H9 (cell line): ENCODE results near the gene PABPN1. TPM values are rescaled to one million over a fixed set of nuclear protein-coding genes. Genes with fewer than 3 reads are reported as not detected.

Source experiments
- DNase-seq: peaks from one replicate; pipeline ENCODE4 v3.0.0-alpha.2; 2017
- H2AFZ ChIP-seq: one replicate; pipeline ENCODE4 v1.6.1; 2013; ENCODE audit warnings: mild to moderate bottlenecking, low read length, control low read depth, moderate library complexity
- H2AK5ac ChIP-seq: 2 replicates; pipeline ENCODE4 v1.6.1; 2013; ENCODE audit warnings: low read length, control low read depth, mixed read lengths; ENCODE audit not compliant: insufficient read length
- H2BK120ac ChIP-seq: one replicate; pipeline ENCODE4 v1.6.1; 2013; ENCODE audit warnings: low read depth, mild to moderate bottlenecking, low read length, control low read depth, inconsistent platforms; ENCODE audit not compliant: poor library complexity, severe bottlenecking
- H2BK12ac ChIP-seq: 2 replicates; pipeline ENCODE4 v1.6.1; 2013; ENCODE audit warnings: low read length, control low read depth, mixed read lengths, low read depth; ENCODE audit not compliant: insufficient read length
- H2BK15ac ChIP-seq: 2 replicates; pipeline ENCODE4 v1.6.1; 2013; ENCODE audit warnings: low read depth, low read length, control low read depth
- H2BK20ac ChIP-seq: one replicate; pipeline ENCODE4 v1.6.1; 2013; ENCODE audit warnings: low read depth, mild to moderate bottlenecking, low read length, control low read depth, inconsistent platforms; ENCODE audit not compliant: poor library complexity, severe bottlenecking
- H2BK5ac ChIP-seq: 2 replicates; pipeline ENCODE4 v1.6.1; 2013; ENCODE audit warnings: low read length, control low read depth, mixed read lengths; ENCODE audit not compliant: insufficient read length
- H3K14ac ChIP-seq: 2 replicates; pipeline ENCODE4 v1.6.1; 2013; ENCODE audit warnings: low read length, control low read depth; ENCODE audit not compliant: insufficient read depth
- H3K18ac ChIP-seq: 2 replicates; pipeline ENCODE4 v1.6.1; 2013; ENCODE audit warnings: low read depth, mild to moderate bottlenecking, mixed read lengths, low read length, control low read depth; ENCODE audit not compliant: insufficient read length
- H3K23ac ChIP-seq: 2 replicates; pipeline ENCODE4 v1.6.1; 2013; ENCODE audit warnings: low read length, control low read depth, mixed read lengths, low read depth; ENCODE audit not compliant: insufficient read length
- H3K23me2 ChIP-seq: 2 replicates; pipeline ENCODE4 v1.6.1; 2013; ENCODE audit warnings: low read depth, mild to moderate bottlenecking, mixed read lengths, low read length, control low read depth; ENCODE audit not compliant: insufficient read length, poor library complexity, severe bottlenecking
- H3K27ac ChIP-seq: 2 replicates; pipeline ENCODE4 v1.5.1; 2013; ENCODE audit warnings: low read length, control low read depth, mixed read lengths, low read depth; ENCODE audit not compliant: insufficient read length
- H3K27me3 ChIP-seq: 2 replicates; pipeline ENCODE4 v1.6.1; 2013; ENCODE audit warnings: low read length, control low read depth, inconsistent platforms; ENCODE audit not compliant: insufficient read depth
- H3K4ac ChIP-seq: 2 replicates; pipeline ENCODE4 v1.6.1; 2013; ENCODE audit warnings: low read depth, mild to moderate bottlenecking, control low read depth, inconsistent platforms, low read length, moderate library complexity
- H3K4me1 ChIP-seq: 2 replicates; pipeline ENCODE4 v1.6.1; 2013; ENCODE audit warnings: low read length, control low read depth, inconsistent platforms; ENCODE audit not compliant: insufficient read depth
- H3K4me2 ChIP-seq: 2 replicates; pipeline ENCODE4 v1.6.1; 2013; ENCODE audit warnings: low read length, control low read depth, mixed read lengths; ENCODE audit not compliant: insufficient read length, insufficient read depth
- H3K56ac ChIP-seq: 2 replicates; pipeline ENCODE4 v1.6.1; 2013; ENCODE audit warnings: low read depth, mild to moderate bottlenecking, mixed read lengths, low read length, control low read depth; ENCODE audit not compliant: insufficient read length
- H3K79me1 ChIP-seq: 2 replicates; pipeline ENCODE4 v1.6.1; 2013; ENCODE audit warnings: low read depth, mild to moderate bottlenecking, moderate library complexity, low read length, control low read depth, inconsistent platforms; ENCODE audit not compliant: insufficient read depth, poor library complexity, severe bottlenecking
- H3K79me2 ChIP-seq: 2 replicates; pipeline ENCODE4 v1.6.1; 2013; ENCODE audit warnings: low read length, control low read depth, inconsistent platforms; ENCODE audit not compliant: insufficient read depth
- H3K9ac ChIP-seq: 2 replicates; pipeline ENCODE4 v1.6.1; 2013; ENCODE audit warnings: low read length, control low read depth, mixed read lengths; ENCODE audit not compliant: insufficient read length; ENCODE audit errors: extremely low read depth
- H3K9me3 ChIP-seq: one replicate; pipeline ENCODE4 v1.6.1; 2013; ENCODE audit warnings: low read depth, low read length, inconsistent platforms; ENCODE audit not compliant: control insufficient read depth
- H3T11ph ChIP-seq: one replicate; pipeline ENCODE4 v1.6.1; 2013; ENCODE audit warnings: mild to moderate bottlenecking, low read length, control low read depth, inconsistent platforms
- H4K20me1 ChIP-seq: one replicate; pipeline ENCODE4 v1.6.1; 2013; ENCODE audit not compliant: control insufficient read depth, insufficient read length, insufficient read depth
- H4K5ac ChIP-seq: 2 replicates; pipeline ENCODE4 v1.6.1; 2013; ENCODE audit warnings: low read depth, mild to moderate bottlenecking, mixed read lengths, low read length, control low read depth; ENCODE audit not compliant: insufficient read length
- H4K8ac ChIP-seq: replicated peaks from 2 replicates; pipeline ENCODE4 v1.6.1; 2013; ENCODE audit warnings: low read length, control low read depth, mixed read lengths, low read depth; ENCODE audit not compliant: insufficient read length
- H4K91ac ChIP-seq: 2 replicates; pipeline ENCODE4 v1.6.1; 2013; ENCODE audit warnings: low read depth, mild to moderate bottlenecking, moderate library complexity, mixed read lengths, low read length, control low read depth; ENCODE audit not compliant: insufficient read length
- H3K27ac Mint-ChIP-seq, 3 experiments: 2 replicates in 2 of 3; 3 replicates in 1 of 3; pipeline ENCODE4 v1.8.0; 2020 to 2021; ENCODE audit warnings: mixed read lengths in 3 of 3, mild to moderate bottlenecking in 1 of 3, moderate library complexity in 1 of 3
- H3K27me3 Mint-ChIP-seq: 2 replicates; pipeline ENCODE4 v1.8.0; 2021; ENCODE audit warnings: low read depth, mild to moderate bottlenecking, moderate library complexity, mixed read lengths
- H3K36me3 Mint-ChIP-seq, 3 experiments: 2 replicates in 2 of 3; 3 replicates in 1 of 3; pipeline ENCODE4 v1.8.0; 2020 to 2021; ENCODE audit warnings: low read depth in 3 of 3, mixed read lengths in 3 of 3; ENCODE audit not compliant: insufficient read depth in 1 of 3
- H3K4me1 Mint-ChIP-seq, 2 experiments: 2 replicates each; pipeline ENCODE4 v1.8.0; 2020; ENCODE audit warnings: mixed read lengths in 2 of 2
- H3K4me3 Mint-ChIP-seq, 2 experiments: 2 replicates in 1 of 2; 3 replicates in 1 of 2; pipeline ENCODE4 v1.8.0; 2020 to 2021; ENCODE audit warnings: mild to moderate bottlenecking in 2 of 2, mixed read lengths in 2 of 2, moderate library complexity in 1 of 2
- H3K9me3 Mint-ChIP-seq, 2 experiments: 2 replicates in 1 of 2; 3 replicates in 1 of 2; pipeline ENCODE4 v1.8.0; 2020; ENCODE audit warnings: mild to moderate bottlenecking in 2 of 2, mixed read lengths in 2 of 2, moderate library complexity in 1 of 2
- WGBS: extraction: QIAGEN DNeasy Blood & Tissue Kit; methylation state at CpG from one replicate; pipeline ENCODE4 v1.1.7; 2013; ENCODE audit warnings: missing lambda C conversion rate, low lambda C conversion rate, mixed read lengths; ENCODE audit not compliant: insufficient read length; ENCODE audit errors: extremely low coverage; 5-methylcytosine and 5-hydroxymethylcytosine counted together
- total RNA-seq: library from RNA; stranded (reverse); gene quantifications from 2 replicates; pipeline ENCODE4 v1.2.1, GENCODE V29; 2021
- TF ChIP-seq, protein P1 (sequence below): fragments of 200-600 bp; sonication (generic); conservative IDR thresholded peaks from 3 replicates; pipeline ENCODE4 v1.8.0; 2021; ENCODE audit warnings: antibody characterized with exemption, mild to moderate bottlenecking

Gene PABPN1
- total RNA-seq, 1 experiment from 2014 or later = 333 TPM

- H3K4me2 ChIP-seq = peak within 1 kb of the TSS; percentile 88
- no peak within 1 kb of the TSS for H4K5ac ChIP-seq
- H3K9ac ChIP-seq = peak within 1 kb of the TSS; percentile 42
- H2BK12ac ChIP-seq = no peak within 1 kb of the TSS
- Mint-ChIP-seq H3K4me1 (peaks cover 21 to 30% of the 10 kb centered on the region in 2 experiments), H3K27ac (peak within 1 kb of the TSS; percentile 74 to 91 (median 78); a peak in 6 of 7 replicates), H3K9me3 (no peaks in the 10 kb centered on the region), H3K27me3 (peaks cover 51% of the 10 kb centered on the region), H3K36me3 (peaks cover 2 to 11% (median 4%) of the 10 kb centered on the region in 3 experiments; a peak in 4 of 7 replicates), H3K4me3 (peak within 1 kb of the TSS; percentile 79 to 92)
- peak; percentile 69 for DNase-seq
- H3K79me2 ChIP-seq = no peaks in the 10 kb centered on the region
- no peak within 1 kb of the TSS for H3K4ac ChIP-seq
- no peak within 1 kb of the TSS for H3K56ac ChIP-seq
- TF ChIP-seq, protein P1, sequence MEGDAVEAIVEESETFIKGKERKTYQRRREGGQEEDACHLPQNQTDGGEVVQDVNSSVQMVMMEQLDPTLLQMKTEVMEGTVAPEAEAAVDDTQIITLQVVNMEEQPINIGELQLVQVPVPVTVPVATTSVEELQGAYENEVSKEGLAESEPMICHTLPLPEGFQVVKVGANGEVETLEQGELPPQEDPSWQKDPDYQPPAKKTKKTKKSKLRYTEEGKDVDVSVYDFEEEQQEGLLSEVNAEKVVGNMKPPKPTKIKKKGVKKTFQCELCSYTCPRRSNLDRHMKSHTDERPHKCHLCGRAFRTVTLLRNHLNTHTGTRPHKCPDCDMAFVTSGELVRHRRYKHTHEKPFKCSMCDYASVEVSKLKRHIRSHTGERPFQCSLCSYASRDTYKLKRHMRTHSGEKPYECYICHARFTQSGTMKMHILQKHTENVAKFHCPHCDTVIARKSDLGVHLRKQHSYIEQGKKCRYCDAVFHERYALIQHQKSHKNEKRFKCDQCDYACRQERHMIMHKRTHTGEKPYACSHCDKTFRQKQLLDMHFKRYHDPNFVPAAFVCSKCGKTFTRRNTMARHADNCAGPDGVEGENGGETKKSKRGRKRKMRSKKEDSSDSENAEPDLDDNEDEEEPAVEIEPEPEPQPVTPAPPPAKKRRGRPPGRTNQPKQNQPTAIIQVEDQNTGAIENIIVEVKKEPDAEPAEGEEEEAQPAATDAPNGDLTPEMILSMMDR = no peak
- no peak within 1 kb of the TSS for H3K14ac ChIP-seq
- H2BK15ac ChIP-seq = no peak within 1 kb of the TSS
- no peak within 1 kb of the TSS for H3K27ac ChIP-seq
- H3K23ac ChIP-seq = no peak within 1 kb of the TSS
- H3K23me2 ChIP-seq = peaks cover 25% of the 10 kb centered on the region
- H2AFZ ChIP-seq = no peak within 1 kb of the TSS
- WGBS = no CpG with 5 or more reads among the region's 81 CpGs
- no peaks in the 10 kb centered on the region for H3K79me1 ChIP-seq
- no peaks in the 10 kb centered on the region for H3K9me3 ChIP-seq
- peak within 1 kb of the TSS; percentile 67 for H3K18ac ChIP-seq
- no peak within 1 kb of the TSS for H2BK20ac ChIP-seq
- no peak within 1 kb of the TSS for H4K8ac ChIP-seq
- no peaks in the 10 kb centered on the region for H3K4me1 ChIP-seq
- H4K20me1 ChIP-seq = no peaks in the 10 kb centered on the region
- no peak within 1 kb of the TSS for H4K91ac ChIP-seq
- no peak within 1 kb of the TSS for H3T11ph ChIP-seq
- H2AK5ac ChIP-seq = no peak within 1 kb of the TSS
- no peak within 1 kb of the TSS for H2BK120ac ChIP-seq
- H2BK5ac ChIP-seq = no peak within 1 kb of the TSS
- peaks cover 2% of the 10 kb centered on the region; the same call in 1 of the 2 replicates for H3K27me3 ChIP-seq
Measured at GRCh38 chr14:23302290-23303225, 18.7 kb upstream of the PABPN1 start, which contains the start of gene PPP1R3E. PPP1R3E (minus strand) TSS chr14:23302859; CDS start chr14:23302576, 283 bp downstream.
